GM15510 (cell line): ENCODE results near the gene OSTF1.

Experiments
- POLR2A ChIP-seq: IDR thresholded peaks from 3 replicates; pipeline ENCODE4 v1.6.1; 2011; ENCODE audit warnings: borderline replicate concordance; ENCODE audit not compliant: insufficient read length; ENCODE audit errors: extremely low read depth

The OSTF1 gene

GRCh38 chr9:75190762-75191161 lies 102.4 kb downstream of the OSTF1 start:
- TF ChIP-seq POLR2A: no peak
